GM19240 (cell line): ENCODE measurements around the gene ERICH2.
A peak's percentile ranks its signal among the peaks of the same experiment; 100 is the strongest.

ENCODE experiments used
- DNase-seq: peaks from one replicate; pipeline ENCODE4 v3.0.0; 2011; ENCODE audit warnings: low spot score; ENCODE audit not compliant: insufficient read length

ERICH2 gene

GRCh38 chr2:170763232-170763631 is 6.9 kb upstream of the ERICH2 start:
- DNase-seq, result no peak

- no peak for DNase-seq
Measured at GRCh38 chr2:170764880-170765261, 5.3 kb upstream of the ERICH2 start.

GRCh38 chr2:170766693-170767092 is 3.5 kb upstream of the ERICH2 start:
- DNase-seq, result no peak

GRCh38 chr2:170770606-170771420 is 635 bp downstream of the ERICH2 start:
- DNase-seq, result peak; percentile 56

- no peak for DNase-seq
Measured at GRCh38 chr2:170771421-170771937, 1.3 kb downstream of the ERICH2 start.

- DNase-seq, result no peak
Measured at GRCh38 chr2:170772295-170772694, 2.1 kb downstream of the ERICH2 start.

GRCh38 chr2:170774074-170774473 is 3.9 kb downstream of the ERICH2 start:
- DNase-seq, result no peak

GRCh38 chr2:170778900-170779299 is 8.7 kb downstream of the ERICH2 start:
- no peak for DNase-seq

- DNase-seq, result no peak
Measured at GRCh38 chr2:170779304-170779703, 9.1 kb downstream of the ERICH2 start.

GRCh38 chr2:170782673-170783072 is 12.5 kb downstream of the ERICH2 start:
- DNase-seq, result no peak

GRCh38 chr2:170783549-170783948 is 13.4 kb downstream of the ERICH2 start:
- DNase-seq, result no peak

- no peak for DNase-seq
Measured at GRCh38 chr2:170798996-170799395, 28.8 kb downstream of the ERICH2 start.

GRCh38 chr2:170806548-170806947 is 36.4 kb downstream of the ERICH2 start:
- DNase-seq, result no peak

GRCh38 chr2:170812710-170813600 is 42.8 kb downstream of the ERICH2 start:
- no peak for DNase-seq

GRCh38 chr2:170813611-170814532 is 43.7 kb downstream of the ERICH2 start:
- DNase-seq, result no peak

- no peak for DNase-seq
Measured at GRCh38 chr2:170814533-170815230, 44.5 kb downstream of the ERICH2 start.

GRCh38 chr2:170815311-170815710 is 45.1 kb downstream of the ERICH2 start:
- no peak for DNase-seq

- DNase-seq, result no peak
Measured at GRCh38 chr2:170815746-170816503, 45.7 kb downstream of the ERICH2 start.

- DNase-seq, result peak; percentile 50
Measured at GRCh38 chr2:170816504-170817092, 46.4 kb downstream of the ERICH2 start, which contains the start of gene GAD1. Gene GAD1, plus strand, starts transcription at chr2:170816887. Its CDS starts 1,705 bp downstream, at chr2:170818592.
